ENCODE measurements around the gene SUSD5.

Gene SUSD5

GRCh38 chr3:33132019-33132360 is 86.6 kb downstream of the SUSD5 start:
- TF ChIP-seq, protein P1, sequence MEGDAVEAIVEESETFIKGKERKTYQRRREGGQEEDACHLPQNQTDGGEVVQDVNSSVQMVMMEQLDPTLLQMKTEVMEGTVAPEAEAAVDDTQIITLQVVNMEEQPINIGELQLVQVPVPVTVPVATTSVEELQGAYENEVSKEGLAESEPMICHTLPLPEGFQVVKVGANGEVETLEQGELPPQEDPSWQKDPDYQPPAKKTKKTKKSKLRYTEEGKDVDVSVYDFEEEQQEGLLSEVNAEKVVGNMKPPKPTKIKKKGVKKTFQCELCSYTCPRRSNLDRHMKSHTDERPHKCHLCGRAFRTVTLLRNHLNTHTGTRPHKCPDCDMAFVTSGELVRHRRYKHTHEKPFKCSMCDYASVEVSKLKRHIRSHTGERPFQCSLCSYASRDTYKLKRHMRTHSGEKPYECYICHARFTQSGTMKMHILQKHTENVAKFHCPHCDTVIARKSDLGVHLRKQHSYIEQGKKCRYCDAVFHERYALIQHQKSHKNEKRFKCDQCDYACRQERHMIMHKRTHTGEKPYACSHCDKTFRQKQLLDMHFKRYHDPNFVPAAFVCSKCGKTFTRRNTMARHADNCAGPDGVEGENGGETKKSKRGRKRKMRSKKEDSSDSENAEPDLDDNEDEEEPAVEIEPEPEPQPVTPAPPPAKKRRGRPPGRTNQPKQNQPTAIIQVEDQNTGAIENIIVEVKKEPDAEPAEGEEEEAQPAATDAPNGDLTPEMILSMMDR (IDR thresholded peaks at IDR 0.05; ENCODE audit: borderline replicate concordance, insufficient read depth, low read depth, low read length): no peak
- no peak overlapping the region for H3K4me3 ChIP-seq (ENCODE audit: low read depth, low read length)

GRCh38 chr3:33131331-33132018 is 87.1 kb downstream of the SUSD5 start:
- H3K4me3 ChIP-seq (ENCODE audit: low read depth, low read length): no peak overlapping the region
- TF ChIP-seq, protein P1 (IDR thresholded peaks at IDR 0.05; ENCODE audit: borderline replicate concordance, insufficient read depth, low read depth, low read length): peak; percentile 54; the same call in 1 of the 2 replicates

- TF ChIP-seq, protein P1 (IDR thresholded peaks at IDR 0.05; ENCODE audit: borderline replicate concordance, insufficient read depth, low read depth, low read length): no peak
- no peak overlapping the region for H3K4me3 ChIP-seq (ENCODE audit: low read depth, low read length)
Observed at GRCh38 chr3:33130144-33130543, 88.5 kb downstream of the SUSD5 start.

DNA sequence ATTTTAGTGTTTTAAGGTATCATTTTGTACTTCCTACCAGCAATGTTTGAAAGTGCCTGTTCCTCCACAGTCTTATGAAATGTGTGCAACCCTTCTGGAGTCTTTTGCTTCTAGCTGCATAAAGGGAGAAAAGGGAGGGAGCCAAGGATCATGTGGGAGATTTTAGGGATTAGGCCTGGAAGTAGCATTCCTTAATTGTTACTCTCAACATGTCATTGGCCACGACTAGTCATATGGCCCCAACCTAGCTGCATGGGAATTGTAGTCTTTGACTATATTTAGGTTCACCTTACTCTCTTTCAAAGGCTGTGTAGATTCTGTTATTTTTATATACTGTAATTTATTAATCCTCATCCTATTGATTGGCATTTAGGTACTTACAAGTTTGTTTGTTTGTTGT is 89.9 kb downstream of the SUSD5 start:
- H3K4me3 ChIP-seq (ENCODE audit: low read depth, low read length): no peak overlapping the region
- TF ChIP-seq, protein P1 (IDR thresholded peaks at IDR 0.05; ENCODE audit: borderline replicate concordance, insufficient read depth, low read depth, low read length): no peak

GRCh38 chr3:33125840-33126239 is 92.8 kb downstream of the SUSD5 start:
- TF ChIP-seq, protein P1 (IDR thresholded peaks at IDR 0.05; ENCODE audit: borderline replicate concordance, insufficient read depth, low read depth, low read length): no peak
- no peak overlapping the region for H3K4me3 ChIP-seq (ENCODE audit: low read depth, low read length)

- H3K4me3 ChIP-seq (ENCODE audit: low read depth, low read length): no peak overlapping the region
- TF ChIP-seq, protein P1 (IDR thresholded peaks at IDR 0.05; ENCODE audit: borderline replicate concordance, insufficient read depth, low read depth, low read length): no peak
Observed at GRCh38 chr3:33124638-33125037, 94.0 kb downstream of the SUSD5 start.

DNA sequence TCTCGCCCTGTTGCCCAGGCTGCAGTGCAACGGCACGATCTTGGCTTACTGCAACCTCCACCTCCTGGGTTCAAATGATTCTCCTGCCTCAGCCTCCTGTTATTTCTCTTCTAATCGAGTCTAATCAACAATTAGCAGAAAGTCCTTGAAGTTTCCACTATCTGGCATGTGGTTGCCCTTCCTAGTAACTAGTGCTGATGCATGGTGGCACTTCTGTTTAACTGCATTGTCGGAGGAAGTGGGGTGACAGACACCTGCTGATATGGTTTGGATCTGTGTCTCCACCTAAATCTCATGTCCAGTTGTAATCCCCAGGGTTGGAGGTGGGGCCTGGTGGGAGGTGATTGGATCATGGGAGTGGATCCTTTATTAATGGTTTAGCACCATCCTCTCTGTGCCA is 95.6 kb downstream of the SUSD5 start:
- TF ChIP-seq, protein P1 (IDR thresholded peaks at IDR 0.05; ENCODE audit: borderline replicate concordance, insufficient read depth, low read depth, low read length): no peak
- no peak overlapping the region for H3K4me3 ChIP-seq (ENCODE audit: low read depth, low read length)

All from GM12875 (cell line).